Measurements from ENCODE around the gene SULF2. TPM values are rescaled to one million over a fixed set of nuclear protein-coding genes. Genes with fewer than 3 reads are reported as not detected.

SULF2 gene
- total RNA-seq, 1 experiment from 2014 or later, result 13.0 TPM

- Histone ChIP-seq H3K4me2 (ENCODE audit: low read length) (no peak overlapping the region), H3K4me1 (ENCODE audit: control insufficient read depth in 1 of 2, insufficient read depth in 2 of 2, low read length in 2 of 2) (peaks cover 0 to 2% of the 10 kb centered on the region in 2 experiments; a peak in 1 of 4 replicates), H4K20me1 (ENCODE audit: insufficient read depth) (no peaks in the 10 kb centered on the region), H3K36me3 (ENCODE audit: control insufficient read depth in 1 of 2, insufficient read depth in 2 of 2, low read length in 2 of 2) (no peaks in the 10 kb centered on the region), H3K9me3 (ENCODE audit: control insufficient read depth in 1 of 2, insufficient read depth in 1 of 2, low read depth in 1 of 2, low read length in 2 of 2) (no peaks in the 10 kb centered on the region), H3K9me2 (ENCODE audit: insufficient read depth) (no peaks in the 10 kb centered on the region), H3K27me3 (ENCODE audit: insufficient read depth, low read length) (no peaks in the 10 kb centered on the region), H3K27ac (ENCODE audit: low read depth, low read length) (no peak overlapping the region), H3K4me3 (replicated peaks in 1 of 2; ENCODE audit: low read depth in 1 of 2, low read length in 2 of 2) (no peak overlapping the region), H2AFZ (ENCODE audit: low read depth, low read length, poor library complexity, severe bottlenecking) (no peak overlapping the region), H3K79me2 (ENCODE audit: insufficient read depth, low read length) (no peaks in the 10 kb centered on the region), H3K9ac (ENCODE audit: low read length) (no peak overlapping the region)
- ChIA-PET POLR2A (no interaction called here), CTCF (no interaction called here), RAD21 (ENCODE audit: low non-redundant PET in 1 of 2, low total read pairs in 2 of 2, uncharacterized antibody in 2 of 2, unreplicated experiment in 2 of 2) (no interaction called here)
- no TSS peak for BruUV-seq (replicated peaks)
- intact Hi-C loops (cut with micrococcal nuclease), result loop anchor here (10.0 kb wide), 1 partner anchor 627 kb away; no protein-coding TSS in a partner anchor
- no peak for TF ChIP-seq ATF3 (IDR thresholded peaks at IDR 0.05)
- TF ChIP-seq POLR2AphosphoS5 (IDR thresholded peaks at IDR 0.05; ENCODE audit: low read depth, low read length), result no peak
- TF ChIP-seq EZH2phosphoT487 (IDR thresholded peaks at IDR 0.05; ENCODE audit: borderline replicate concordance), result no peak
- TF ChIP-seq YY1 (IDR thresholded peaks at IDR 0.05; ENCODE audit: extremely low read depth, insufficient replicate concordance, low read depth, low read length), result no peak
- no peak for TF ChIP-seq CTCF (IDR thresholded peaks at IDR 0.05 in 2 of 3, conservative IDR thresholded peaks at IDR 0.05 in 1 of 3; ENCODE audit: borderline replicate concordance in 1 of 3, insufficient read depth in 1 of 3, low read depth in 2 of 3, low read length in 2 of 3)
- TF ChIP-seq POLR2A (IDR thresholded peaks at IDR 0.05; ENCODE audit: borderline replicate concordance, extremely low read depth, insufficient read depth, insufficient read length), result no peak
- no peak for TF ChIP-seq SP1 (IDR thresholded peaks at IDR 0.05; ENCODE audit: low read depth)
- TF ChIP-seq RAD21 (IDR thresholded peaks at IDR 0.05; ENCODE audit: low read depth), result no peak
- TF ChIP-seq, protein P1, sequence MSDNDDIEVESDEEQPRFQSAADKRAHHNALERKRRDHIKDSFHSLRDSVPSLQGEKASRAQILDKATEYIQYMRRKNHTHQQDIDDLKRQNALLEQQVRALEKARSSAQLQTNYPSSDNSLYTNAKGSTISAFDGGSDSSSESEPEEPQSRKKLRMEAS (IDR thresholded peaks at IDR 0.05), result no peak
- TF ChIP-seq TCF7L2 (IDR thresholded peaks at IDR 0.05; ENCODE audit: borderline replicate concordance, extremely low read depth, insufficient read depth, insufficient read length), result no peak
- TF ChIP-seq, protein P2, sequence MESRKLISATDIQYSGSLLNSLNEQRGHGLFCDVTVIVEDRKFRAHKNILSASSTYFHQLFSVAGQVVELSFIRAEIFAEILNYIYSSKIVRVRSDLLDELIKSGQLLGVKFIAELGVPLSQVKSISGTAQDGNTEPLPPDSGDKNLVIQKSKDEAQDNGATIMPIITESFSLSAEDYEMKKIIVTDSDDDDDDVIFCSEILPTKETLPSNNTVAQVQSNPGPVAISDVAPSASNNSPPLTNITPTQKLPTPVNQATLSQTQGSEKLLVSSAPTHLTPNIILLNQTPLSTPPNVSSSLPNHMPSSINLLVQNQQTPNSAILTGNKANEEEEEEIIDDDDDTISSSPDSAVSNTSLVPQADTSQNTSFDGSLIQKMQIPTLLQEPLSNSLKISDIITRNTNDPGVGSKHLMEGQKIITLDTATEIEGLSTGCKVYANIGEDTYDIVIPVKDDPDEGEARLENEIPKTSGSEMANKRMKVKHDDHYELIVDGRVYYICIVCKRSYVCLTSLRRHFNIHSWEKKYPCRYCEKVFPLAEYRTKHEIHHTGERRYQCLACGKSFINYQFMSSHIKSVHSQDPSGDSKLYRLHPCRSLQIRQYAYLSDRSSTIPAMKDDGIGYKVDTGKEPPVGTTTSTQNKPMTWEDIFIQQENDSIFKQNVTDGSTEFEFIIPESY (IDR thresholded peaks at IDR 0.05; ENCODE audit: extremely low read depth, insufficient replicate concordance, low read length), result no peak
- no peak for TF ChIP-seq SRF (IDR thresholded peaks at IDR 0.05; ENCODE audit: low read depth)
- TF ChIP-seq SIN3A (IDR thresholded peaks at IDR 0.05; ENCODE audit: low read depth), result no peak
- TF ChIP-seq EGR1 (IDR thresholded peaks at IDR 0.05; ENCODE audit: low read depth), result no peak
- TF ChIP-seq JUND (IDR thresholded peaks at IDR 0.05), result no peak
- TF ChIP-seq, protein P3, sequence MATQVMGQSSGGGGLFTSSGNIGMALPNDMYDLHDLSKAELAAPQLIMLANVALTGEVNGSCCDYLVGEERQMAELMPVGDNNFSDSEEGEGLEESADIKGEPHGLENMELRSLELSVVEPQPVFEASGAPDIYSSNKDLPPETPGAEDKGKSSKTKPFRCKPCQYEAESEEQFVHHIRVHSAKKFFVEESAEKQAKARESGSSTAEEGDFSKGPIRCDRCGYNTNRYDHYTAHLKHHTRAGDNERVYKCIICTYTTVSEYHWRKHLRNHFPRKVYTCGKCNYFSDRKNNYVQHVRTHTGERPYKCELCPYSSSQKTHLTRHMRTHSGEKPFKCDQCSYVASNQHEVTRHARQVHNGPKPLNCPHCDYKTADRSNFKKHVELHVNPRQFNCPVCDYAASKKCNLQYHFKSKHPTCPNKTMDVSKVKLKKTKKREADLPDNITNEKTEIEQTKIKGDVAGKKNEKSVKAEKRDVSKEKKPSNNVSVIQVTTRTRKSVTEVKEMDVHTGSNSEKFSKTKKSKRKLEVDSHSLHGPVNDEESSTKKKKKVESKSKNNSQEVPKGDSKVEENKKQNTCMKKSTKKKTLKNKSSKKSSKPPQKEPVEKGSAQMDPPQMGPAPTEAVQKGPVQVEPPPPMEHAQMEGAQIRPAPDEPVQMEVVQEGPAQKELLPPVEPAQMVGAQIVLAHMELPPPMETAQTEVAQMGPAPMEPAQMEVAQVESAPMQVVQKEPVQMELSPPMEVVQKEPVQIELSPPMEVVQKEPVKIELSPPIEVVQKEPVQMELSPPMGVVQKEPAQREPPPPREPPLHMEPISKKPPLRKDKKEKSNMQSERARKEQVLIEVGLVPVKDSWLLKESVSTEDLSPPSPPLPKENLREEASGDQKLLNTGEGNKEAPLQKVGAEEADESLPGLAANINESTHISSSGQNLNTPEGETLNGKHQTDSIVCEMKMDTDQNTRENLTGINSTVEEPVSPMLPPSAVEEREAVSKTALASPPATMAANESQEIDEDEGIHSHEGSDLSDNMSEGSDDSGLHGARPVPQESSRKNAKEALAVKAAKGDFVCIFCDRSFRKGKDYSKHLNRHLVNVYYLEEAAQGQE (IDR thresholded peaks at IDR 0.05; ENCODE audit: low read depth), result no peak
- no peak for TF ChIP-seq CBX3 (IDR thresholded peaks at IDR 0.05; ENCODE audit: low read depth)
- no peak for TF ChIP-seq ZNF274 (IDR thresholded peaks at IDR 0.05; ENCODE audit: low read depth, low read length)
- no peak for TF ChIP-seq ELF1 (IDR thresholded peaks at IDR 0.05; ENCODE audit: borderline replicate concordance, low read depth)
- ATAC-seq (no peak), DNase-seq (ENCODE audit: low read depth, low spot score) (no peak)
Measured at GRCh38 chr20:47667531-47668312, 117.6 kb downstream of the SULF2 start.
